ENCODE data around the gene PID1. TPM values are rescaled to one million over a fixed set of nuclear protein-coding genes. Genes with fewer than 3 reads are reported as not detected.

The PID1 gene
- total RNA-seq, 1 experiment from 2014 or later: not detected

DNA sequence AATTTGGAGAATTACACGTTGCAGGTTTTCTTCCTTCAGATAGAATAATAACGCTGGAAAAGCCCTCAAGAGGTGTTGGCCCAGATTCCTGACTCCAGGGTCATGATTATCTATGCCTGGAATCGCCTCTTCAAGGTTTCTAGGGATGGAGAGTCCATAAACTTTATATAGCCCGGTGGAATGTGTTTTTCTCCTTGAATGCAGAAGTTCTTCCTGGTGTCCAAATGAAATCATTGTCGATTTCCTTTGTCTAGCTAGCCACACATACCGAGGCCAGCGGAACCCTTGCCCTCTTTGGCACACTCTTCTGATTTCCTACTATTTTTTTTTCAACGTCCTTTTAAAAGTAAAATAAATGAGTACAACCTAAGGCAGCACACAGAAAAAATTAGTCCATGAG lies 117.8 kb downstream of the PID1 start:
- no peaks in the 10 kb centered on the region for H3K79me2 ChIP-seq (ENCODE audit: low read depth)
- H3K9me3 ChIP-seq (ENCODE audit: insufficient read depth, low read depth): no peaks in the 10 kb centered on the region; the same call in 1 of the 2 replicates
- intact Hi-C loops (cut with micrococcal nuclease; ENCODE audit: unreplicated experiment): no loop called here
- no peaks in the 10 kb centered on the region for H4K20me1 ChIP-seq (ENCODE audit: insufficient read depth)
- no peaks in the 10 kb centered on the region for H3K27me3 ChIP-seq (ENCODE audit: insufficient read depth, low read depth)
- H2AFZ ChIP-seq: no peak overlapping the region
- no peak overlapping the region for H3K27ac ChIP-seq
- H3K9me2 ChIP-seq (ENCODE audit: insufficient read depth): no peaks in the 10 kb centered on the region
- H3K4me1 ChIP-seq (replicated peaks; ENCODE audit: insufficient read depth): no peaks in the 10 kb centered on the region
- no peaks in the 10 kb centered on the region for H3K36me3 ChIP-seq (ENCODE audit: low read depth)
- DNase-seq: no peak
- no TSS peak for BruUV-seq (replicated peaks)
- TF ChIP-seq EZH2 (IDR thresholded peaks at IDR 0.05; ENCODE audit: low read depth): no peak
- TF ChIP-seq, protein P1, sequence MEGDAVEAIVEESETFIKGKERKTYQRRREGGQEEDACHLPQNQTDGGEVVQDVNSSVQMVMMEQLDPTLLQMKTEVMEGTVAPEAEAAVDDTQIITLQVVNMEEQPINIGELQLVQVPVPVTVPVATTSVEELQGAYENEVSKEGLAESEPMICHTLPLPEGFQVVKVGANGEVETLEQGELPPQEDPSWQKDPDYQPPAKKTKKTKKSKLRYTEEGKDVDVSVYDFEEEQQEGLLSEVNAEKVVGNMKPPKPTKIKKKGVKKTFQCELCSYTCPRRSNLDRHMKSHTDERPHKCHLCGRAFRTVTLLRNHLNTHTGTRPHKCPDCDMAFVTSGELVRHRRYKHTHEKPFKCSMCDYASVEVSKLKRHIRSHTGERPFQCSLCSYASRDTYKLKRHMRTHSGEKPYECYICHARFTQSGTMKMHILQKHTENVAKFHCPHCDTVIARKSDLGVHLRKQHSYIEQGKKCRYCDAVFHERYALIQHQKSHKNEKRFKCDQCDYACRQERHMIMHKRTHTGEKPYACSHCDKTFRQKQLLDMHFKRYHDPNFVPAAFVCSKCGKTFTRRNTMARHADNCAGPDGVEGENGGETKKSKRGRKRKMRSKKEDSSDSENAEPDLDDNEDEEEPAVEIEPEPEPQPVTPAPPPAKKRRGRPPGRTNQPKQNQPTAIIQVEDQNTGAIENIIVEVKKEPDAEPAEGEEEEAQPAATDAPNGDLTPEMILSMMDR (conservative IDR thresholded peaks at IDR 0.05): no peak
- H3K4me2 ChIP-seq: no peak overlapping the region
- POLR2A ChIA-PET (ENCODE audit: unreplicated experiment): no interaction called here
- CTCF ChIA-PET: no interaction called here
- no peak overlapping the region for H3K4me3 ChIP-seq
- no peaks in the 10 kb centered on the region for H3F3A ChIP-seq (ENCODE audit: insufficient read depth, low read depth)

DNA sequence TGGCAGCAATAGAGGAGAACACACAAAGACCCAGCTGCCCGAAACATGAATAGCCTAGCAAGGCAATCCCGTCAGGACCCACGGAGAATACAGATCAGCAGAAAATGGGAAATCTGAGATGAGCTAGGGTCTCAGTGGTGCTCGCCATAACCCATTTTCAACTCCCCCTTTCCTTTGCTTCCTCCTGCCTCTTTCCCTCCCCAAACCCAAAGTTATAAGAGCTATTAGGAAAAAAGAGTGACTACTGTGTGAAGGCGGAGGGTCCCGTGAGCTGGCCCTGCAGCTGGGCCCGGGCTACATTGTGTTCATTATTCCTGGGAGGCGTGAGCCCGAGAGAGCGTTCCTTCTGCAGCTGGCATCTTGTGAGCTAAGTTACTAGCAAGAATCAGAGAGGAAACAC lies 118.4 kb downstream of the PID1 start:
- ChIA-PET CTCF (no interaction called here), POLR2A (ENCODE audit: unreplicated experiment) (no interaction called here)
- Histone ChIP-seq H3K4me1 (replicated peaks; ENCODE audit: insufficient read depth) (no peaks in the 10 kb centered on the region), H3K4me3 (no peak overlapping the region), H3K27me3 (ENCODE audit: insufficient read depth, low read depth) (no peaks in the 10 kb centered on the region), H4K20me1 (ENCODE audit: insufficient read depth) (no peaks in the 10 kb centered on the region), H3K27ac (no peak overlapping the region), H2AFZ (no peak overlapping the region), H3K9me3 (ENCODE audit: insufficient read depth, low read depth) (no peaks in the 10 kb centered on the region; the same call in 1 of the 2 replicates), H3K4me2 (no peak overlapping the region), H3F3A (ENCODE audit: insufficient read depth, low read depth) (no peaks in the 10 kb centered on the region), H3K79me2 (ENCODE audit: low read depth) (no peaks in the 10 kb centered on the region), H3K9me2 (ENCODE audit: insufficient read depth) (no peaks in the 10 kb centered on the region), H3K36me3 (ENCODE audit: low read depth) (no peaks in the 10 kb centered on the region)
- intact Hi-C loops (cut with micrococcal nuclease; ENCODE audit: unreplicated experiment): no loop called here
- TF ChIP-seq, protein P1 (conservative IDR thresholded peaks at IDR 0.05): no peak
- TF ChIP-seq EZH2 (IDR thresholded peaks at IDR 0.05; ENCODE audit: low read depth): no peak
- DNase-seq: no peak
- BruUV-seq (replicated peaks): no TSS peak

DNA sequence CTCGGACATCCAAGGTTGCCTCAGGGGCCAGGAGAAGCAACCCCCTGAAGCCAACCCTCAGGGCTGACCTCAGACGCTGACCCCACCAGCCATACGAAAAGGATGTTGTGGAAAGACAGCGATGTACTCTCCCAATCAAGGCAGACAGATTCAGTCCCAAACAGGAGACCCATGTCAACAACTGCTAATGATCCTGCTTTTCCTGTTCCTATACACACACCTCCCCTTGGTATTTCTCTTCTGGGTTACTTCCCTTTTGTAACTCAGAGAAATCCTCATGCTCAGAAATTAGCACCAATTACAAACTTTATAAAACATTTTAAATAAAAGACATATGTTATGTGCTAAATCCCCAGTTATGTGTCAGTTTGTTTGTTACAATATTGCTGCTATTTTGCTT lies 120.8 kb downstream of the PID1 start:
- Histone ChIP-seq H3K9me2 (ENCODE audit: insufficient read depth) (no peaks in the 10 kb centered on the region), H4K20me1 (ENCODE audit: insufficient read depth) (no peaks in the 10 kb centered on the region), H3K79me2 (ENCODE audit: low read depth) (no peaks in the 10 kb centered on the region), H3K4me2 (no peak overlapping the region), H3K27ac (no peak overlapping the region), H3K4me3 (no peak overlapping the region), H3F3A (ENCODE audit: insufficient read depth, low read depth) (no peaks in the 10 kb centered on the region), H2AFZ (no peak overlapping the region), H3K9me3 (ENCODE audit: insufficient read depth, low read depth) (no peaks in the 10 kb centered on the region; the same call in 1 of the 2 replicates), H3K4me1 (replicated peaks; ENCODE audit: insufficient read depth) (no peaks in the 10 kb centered on the region), H3K36me3 (ENCODE audit: low read depth) (no peaks in the 10 kb centered on the region), H3K27me3 (ENCODE audit: insufficient read depth, low read depth) (no peaks in the 10 kb centered on the region)
- TF ChIP-seq, protein P1 (conservative IDR thresholded peaks at IDR 0.05): no peak
- TF ChIP-seq EZH2 (IDR thresholded peaks at IDR 0.05; ENCODE audit: low read depth): no peak
- no TSS peak for BruUV-seq (replicated peaks)
- intact Hi-C loops (cut with micrococcal nuclease; ENCODE audit: unreplicated experiment): no loop called here
- no peak for DNase-seq
- POLR2A ChIA-PET (ENCODE audit: unreplicated experiment): no interaction called here
- CTCF ChIA-PET: no interaction called here

Measured in PC-9 (cell line).